ENCODE data around the gene NPLOC4. TPM values are rescaled to one million over a fixed set of nuclear protein-coding genes. Genes with fewer than 3 reads are reported as not detected.
A peak's percentile ranks its signal among the peaks of the same experiment; 100 is the strongest.

The NPLOC4 gene
- total and polyA plus RNA-seq, 2 of the 13 experiments (the other 11 are each of a cell fraction or from before 2014, with no cell fraction given) = 57.0 to 97.0 TPM

GRCh38 chr17:81641825-81642489 is 5.0 kb upstream of the NPLOC4 start (continued):
- no peak for TF ChIP-seq REPIN1 (CRISPR knock-in tag; IDR thresholded peaks at IDR 0.05; ENCODE audit: borderline replicate concordance, low read depth)
- TF ChIP-seq ZNF552 (CRISPR knock-in tag; IDR thresholded peaks at IDR 0.05; ENCODE audit: borderline replicate concordance) = no peak
- no peak for TF ChIP-seq FOXM1 (CRISPR knock-in tag; IDR thresholded peaks at IDR 0.05)
- no peak for TF ChIP-seq ELF3 (CRISPR knock-in tag; IDR thresholded peaks at IDR 0.05)
- TF ChIP-seq MAF1 (CRISPR knock-in tag; IDR thresholded peaks at IDR 0.05; ENCODE audit: borderline replicate concordance) = no peak
- TF ChIP-seq ZSCAN25 (CRISPR knock-in tag; IDR thresholded peaks at IDR 0.05) = no peak
- no peak for TF ChIP-seq DPF2 (CRISPR knock-in tag; IDR thresholded peaks at IDR 0.05; ENCODE audit: borderline replicate concordance, low read depth)
- TF ChIP-seq ASH2L (IDR thresholded peaks at IDR 0.05; ENCODE audit: insufficient read length, low read depth, low read length) = no peak
- no peak for TF ChIP-seq PHF5A (CRISPR knock-in tag; IDR thresholded peaks at IDR 0.05; ENCODE audit: low read depth, unreplicated experiment)
- no peak for TF ChIP-seq ONECUT2 (CRISPR knock-in tag; IDR thresholded peaks at IDR 0.05)
- no peak for TF ChIP-seq ZNF12 (CRISPR knock-in tag; IDR thresholded peaks at IDR 0.05)

DNA sequence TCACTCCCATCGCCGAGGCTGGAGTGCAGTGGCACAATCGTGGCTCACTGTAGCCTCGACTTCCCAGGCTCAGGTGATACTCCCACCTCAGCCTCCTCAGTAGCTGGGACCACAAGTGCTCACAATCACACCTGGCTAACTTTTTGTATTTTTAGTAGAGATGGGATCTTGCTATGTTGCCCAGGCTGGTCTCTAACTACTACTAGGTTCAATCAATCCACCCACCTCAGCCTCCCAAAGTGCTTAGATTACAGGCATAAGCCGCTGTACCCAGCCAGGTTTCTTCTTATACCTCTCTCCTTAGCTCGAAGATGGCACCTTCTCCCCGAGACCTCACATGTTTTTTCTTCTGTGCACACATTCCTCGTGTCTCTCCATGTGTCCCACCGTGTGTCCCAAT is 3.1 kb upstream of the NPLOC4 start:
- in situ Hi-C loops (cut with HindIII; ENCODE audit: extremely low pct_ligation_motif_present, low pct_unique_long_range_greater_than_20kb) (no loop called here), intact Hi-C loops (cut with micrococcal nuclease; ENCODE audit: unreplicated experiment) (no loop called here)
- peaks cover 15% of the 10 kb centered on the region for H4K20me1 ChIP-seq (ENCODE audit: insufficient read depth, low read length)
- H3K4me3 ChIP-seq (replicated peaks in 1 of 3; ENCODE audit: insufficient read depth in 1 of 3, low read depth in 2 of 3, low read length in 3 of 3) = no peak overlapping the region
- 77% methylated on average over 9 of the region's 9 CpGs for WGBS (ENCODE audit: low lambda C conversion rate)
- BruUV-seq (replicated peaks) = no TSS peak
- FAIRE-seq = no peak
- CTCF ChIA-PET (ENCODE audit: low intra/inter-chr PET ratio, low total read pairs) = no interaction called here
- ATAC-seq = no peak
- POLR2A ChIA-PET = no interaction called here
- TF ChIP-seq ZNF121 (CRISPR knock-in tag; IDR thresholded peaks at IDR 0.05) (peak; percentile 54; the same call in 1 of the 2 replicates), IKZF5 (CRISPR knock-in tag; IDR thresholded peaks at IDR 0.05) (no peak)
- TF ChIP-seq, protein P1, sequence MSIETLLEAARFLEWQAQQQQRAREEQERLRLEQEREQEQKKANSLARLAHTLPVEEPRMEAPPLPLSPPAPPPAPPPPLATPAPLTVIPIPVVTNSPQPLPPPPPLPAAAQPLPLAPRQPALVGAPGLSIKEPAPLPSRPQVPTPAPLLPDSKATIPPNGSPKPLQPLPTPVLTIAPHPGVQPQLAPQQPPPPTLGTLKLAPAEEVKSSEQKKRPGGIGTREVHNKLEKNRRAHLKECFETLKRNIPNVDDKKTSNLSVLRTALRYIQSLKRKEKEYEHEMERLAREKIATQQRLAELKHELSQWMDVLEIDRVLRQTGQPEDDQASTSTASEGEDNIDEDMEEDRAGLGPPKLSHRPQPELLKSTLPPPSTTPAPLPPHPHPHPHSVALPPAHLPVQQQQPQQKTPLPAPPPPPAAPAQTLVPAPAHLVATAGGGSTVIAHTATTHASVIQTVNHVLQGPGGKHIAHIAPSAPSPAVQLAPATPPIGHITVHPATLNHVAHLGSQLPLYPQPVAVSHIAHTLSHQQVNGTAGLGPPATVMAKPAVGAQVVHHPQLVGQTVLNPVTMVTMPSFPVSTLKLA (IDR thresholded peaks at IDR 0.05) = peak; percentile 66
- H3K4me1 ChIP-seq (ENCODE audit: insufficient read depth, low read length) = peaks cover 17% of the 10 kb centered on the region
- no peak for DNase-seq (ENCODE audit: low spot score)
- H2AFZ ChIP-seq (ENCODE audit: low read length) = no peak overlapping the region
- no peak overlapping the region for H3K27ac ChIP-seq (ENCODE audit: extremely low read length, insufficient read depth, low read length)
- peaks cover 0 to 13% of the 10 kb centered on the region in 2 experiments; a peak in 1 of 5 replicates for H3K27me3 ChIP-seq (ENCODE audit: control insufficient read depth in 1 of 2, insufficient read depth in 2 of 2, low read length in 2 of 2)
- no peak overlapping the region for H3K4me2 ChIP-seq (ENCODE audit: low read depth, low read length)
- no peaks in the 10 kb centered on the region for H3K9me3 ChIP-seq (ENCODE audit: low read length)
- no peak overlapping the region for H3K9ac ChIP-seq (ENCODE audit: insufficient read depth, low read depth, low read length)
- no peaks in the 10 kb centered on the region for H3K36me3 ChIP-seq (replicated peaks in 1 of 2; ENCODE audit: control insufficient read depth in 1 of 2, insufficient read depth in 2 of 2, low read length in 2 of 2)
- peaks cover 16% of the 10 kb centered on the region for H3K79me2 ChIP-seq (ENCODE audit: insufficient read depth, low read length)

All from HepG2 (cell line).